GM12873 (cell line): ENCODE data around the gene MSH5.

Experiments
- TF ChIP-seq, protein P1 (sequence below): IDR thresholded peaks from 2 replicates; pipeline ENCODE4 v1.5.1; 2012; ENCODE audit warnings: low read depth, mild to moderate bottlenecking, moderate library complexity, low read length, control low read depth; ENCODE audit not compliant: insufficient read depth; ENCODE audit errors: missing control alignments

The MSH5 gene

DNA sequence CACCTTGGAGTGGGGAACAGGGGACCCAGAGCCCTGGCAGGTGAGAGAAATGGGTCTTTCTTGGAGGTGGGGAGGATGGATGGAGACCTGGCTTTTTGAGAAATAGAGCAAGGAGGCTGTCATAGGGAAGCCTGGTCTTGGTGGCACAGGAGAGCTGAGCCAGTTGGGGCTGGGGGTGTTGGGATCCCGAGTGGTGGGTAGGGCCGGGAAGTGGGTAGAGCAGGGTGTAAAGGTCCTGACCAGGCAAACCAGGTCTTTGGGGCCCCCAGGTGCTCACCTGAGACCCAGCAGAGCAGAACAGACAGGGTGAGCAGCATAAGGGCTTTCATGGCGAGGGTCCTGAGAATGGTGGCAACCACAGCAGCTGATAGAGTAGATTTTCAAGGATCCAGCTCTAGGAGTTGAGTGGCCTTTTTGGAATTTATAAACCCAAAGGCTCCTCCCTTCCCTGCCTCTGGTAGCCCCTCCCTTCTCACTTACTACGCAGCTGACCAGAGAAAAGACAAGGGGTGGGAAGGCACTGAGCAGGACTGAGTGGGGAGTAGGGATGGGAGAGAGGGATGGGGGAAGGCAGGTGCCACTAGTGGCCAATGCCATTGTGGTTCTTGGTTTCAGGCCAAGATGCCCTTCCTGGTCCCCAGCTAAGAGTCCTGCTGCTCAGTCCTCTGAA lies 18.3 kb upstream of the MSH5 start, which contains the start of gene LY6G6C:
TSS of gene LY6G6C (minus strand) at position 396 of the 670 bp plus-strand sequence. CDS start at position 329, 67 bp downstream.
- TF ChIP-seq, protein P1, sequence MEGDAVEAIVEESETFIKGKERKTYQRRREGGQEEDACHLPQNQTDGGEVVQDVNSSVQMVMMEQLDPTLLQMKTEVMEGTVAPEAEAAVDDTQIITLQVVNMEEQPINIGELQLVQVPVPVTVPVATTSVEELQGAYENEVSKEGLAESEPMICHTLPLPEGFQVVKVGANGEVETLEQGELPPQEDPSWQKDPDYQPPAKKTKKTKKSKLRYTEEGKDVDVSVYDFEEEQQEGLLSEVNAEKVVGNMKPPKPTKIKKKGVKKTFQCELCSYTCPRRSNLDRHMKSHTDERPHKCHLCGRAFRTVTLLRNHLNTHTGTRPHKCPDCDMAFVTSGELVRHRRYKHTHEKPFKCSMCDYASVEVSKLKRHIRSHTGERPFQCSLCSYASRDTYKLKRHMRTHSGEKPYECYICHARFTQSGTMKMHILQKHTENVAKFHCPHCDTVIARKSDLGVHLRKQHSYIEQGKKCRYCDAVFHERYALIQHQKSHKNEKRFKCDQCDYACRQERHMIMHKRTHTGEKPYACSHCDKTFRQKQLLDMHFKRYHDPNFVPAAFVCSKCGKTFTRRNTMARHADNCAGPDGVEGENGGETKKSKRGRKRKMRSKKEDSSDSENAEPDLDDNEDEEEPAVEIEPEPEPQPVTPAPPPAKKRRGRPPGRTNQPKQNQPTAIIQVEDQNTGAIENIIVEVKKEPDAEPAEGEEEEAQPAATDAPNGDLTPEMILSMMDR = no peak

DNA sequence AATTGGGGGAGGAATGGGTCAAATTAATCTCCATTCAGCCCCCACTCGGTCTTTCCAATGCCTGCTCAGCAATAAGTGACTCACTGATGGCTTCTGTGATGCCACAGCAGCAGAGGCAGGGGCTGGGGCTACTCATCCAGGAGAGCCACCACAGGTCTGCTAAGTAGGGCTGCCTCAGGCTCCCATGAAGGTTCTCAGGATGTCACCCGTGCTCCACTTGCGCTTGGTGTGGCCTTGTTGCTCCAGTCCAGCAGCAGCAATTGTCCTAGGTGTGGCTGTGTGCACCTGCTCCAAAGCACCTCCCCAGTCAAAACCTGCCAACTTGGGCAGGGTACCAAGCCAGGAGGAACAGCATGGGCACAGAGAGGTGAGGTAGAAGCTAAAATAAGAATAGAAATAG lies 17.6 kb upstream of the MSH5 start:
- TF ChIP-seq, protein P1 = no peak

DNA sequence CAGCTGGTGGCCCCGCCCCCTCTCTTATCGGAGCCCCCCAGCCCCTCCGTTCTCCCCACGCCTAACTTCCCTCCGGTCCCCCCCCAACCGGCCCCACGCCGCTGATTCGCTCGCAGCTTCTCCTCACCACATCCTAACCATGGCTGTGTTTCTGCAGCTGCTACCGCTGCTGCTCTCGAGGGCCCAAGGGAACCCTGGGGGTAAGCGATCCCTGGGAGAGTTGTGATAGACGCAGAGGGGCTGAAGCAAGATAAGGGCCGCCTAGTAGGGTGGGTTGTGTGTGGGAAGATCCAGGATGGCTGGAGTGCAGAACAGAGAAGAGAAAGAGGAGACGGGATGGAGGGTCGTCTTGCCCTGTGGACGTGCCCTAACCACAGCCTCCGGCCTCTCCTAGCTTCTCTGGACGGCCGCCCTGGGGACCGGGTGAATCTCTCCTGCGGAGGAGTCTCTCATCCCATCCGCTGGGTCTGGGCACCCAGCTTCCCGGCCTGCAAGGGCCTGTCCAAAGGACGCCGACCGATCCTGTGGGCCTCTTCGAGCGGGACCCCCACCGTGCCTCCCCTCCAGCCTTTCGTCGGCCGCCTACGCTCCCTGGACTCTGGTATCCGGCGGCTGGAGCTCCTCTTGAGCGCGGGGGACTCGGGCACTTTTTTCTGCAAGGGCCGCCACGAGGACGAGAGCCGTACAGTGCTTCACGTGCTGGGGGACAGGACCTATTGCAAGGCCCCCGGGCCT lies 16.4 kb upstream of the MSH5 start, which contains the start of gene MPIG6B:
TSS of gene MPIG6B (plus strand) at position 129 of the 735 bp plus-strand sequence. CDS start at position 140, 11 bp downstream.
- TF ChIP-seq, protein P1 = no peak

DNA sequence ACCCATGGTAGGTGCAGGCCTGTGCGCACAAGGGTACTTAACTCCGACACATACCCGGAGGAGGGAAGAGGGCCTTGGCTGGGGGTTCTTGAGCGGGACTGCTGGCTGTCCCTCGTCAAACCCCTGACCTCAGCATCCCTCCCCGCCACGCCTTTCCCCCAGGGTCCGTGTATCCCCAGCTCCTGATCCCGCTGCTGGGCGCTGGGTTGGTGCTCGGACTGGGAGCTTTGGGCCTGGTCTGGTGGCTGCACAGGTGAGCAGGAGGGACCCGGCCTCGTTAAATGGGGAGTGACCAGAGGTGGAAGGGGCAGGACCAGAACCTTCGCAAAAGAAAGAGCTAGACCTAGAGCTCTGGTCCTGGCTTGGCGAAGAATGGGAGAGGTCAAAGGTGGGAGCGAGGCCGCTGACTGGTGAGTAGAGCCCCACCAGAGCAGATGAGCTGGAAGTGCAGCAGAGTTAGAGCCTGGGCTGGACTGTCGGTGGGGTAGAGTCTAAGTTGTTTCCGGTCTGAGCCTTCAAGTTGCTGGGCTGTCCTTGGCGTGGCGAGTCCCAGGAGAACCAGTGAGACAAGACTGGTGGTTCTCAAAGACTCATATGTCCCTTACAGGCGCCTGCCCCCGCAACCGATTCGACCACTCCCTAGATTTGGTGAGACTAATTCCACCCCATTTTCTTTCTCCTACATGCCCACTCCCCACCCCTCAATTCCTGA lies 15.7 kb upstream of the MSH5 start:
- TF ChIP-seq, protein P1 = no peak

DNA sequence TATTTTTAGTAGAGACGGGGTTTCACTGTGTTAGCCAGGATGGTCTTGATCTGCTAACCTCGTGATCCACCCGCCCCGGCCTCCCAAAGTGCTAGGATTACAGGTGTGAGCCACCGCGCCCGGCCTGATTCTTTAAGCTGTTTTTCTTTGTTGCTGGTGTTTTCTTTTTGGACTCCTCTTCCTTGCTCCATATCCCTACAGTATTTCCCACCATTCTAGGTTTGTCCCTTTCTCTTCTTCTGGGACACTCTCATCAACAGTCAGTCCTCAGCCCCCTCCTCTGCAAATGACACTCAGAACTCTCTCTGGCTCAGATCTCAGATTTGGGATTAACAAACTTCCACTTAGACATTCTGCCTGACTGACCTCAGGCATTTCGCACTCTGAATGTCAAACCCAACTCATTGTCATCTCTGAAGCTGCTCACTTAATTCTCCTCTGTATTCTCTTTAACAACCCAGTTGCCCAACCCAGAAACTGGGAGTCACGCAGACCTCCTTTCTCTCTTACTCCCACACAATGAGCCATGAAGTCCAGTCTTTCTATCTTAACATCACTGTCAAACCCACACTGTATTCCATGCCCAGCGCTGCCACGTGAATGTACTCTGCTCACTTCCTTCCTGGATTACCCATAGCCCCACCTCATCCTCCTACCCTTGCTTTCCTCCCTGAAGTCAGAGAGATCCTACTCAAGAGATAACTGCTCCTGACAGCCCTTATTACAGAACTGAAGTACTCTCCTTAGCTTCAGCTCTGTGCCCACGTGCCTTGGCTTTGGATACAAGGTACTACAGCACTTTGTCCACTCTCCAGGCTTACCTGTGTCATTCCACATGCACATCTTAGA lies 14.1 kb upstream of the MSH5 start:
- TF ChIP-seq, protein P1 = no peak

DNA sequence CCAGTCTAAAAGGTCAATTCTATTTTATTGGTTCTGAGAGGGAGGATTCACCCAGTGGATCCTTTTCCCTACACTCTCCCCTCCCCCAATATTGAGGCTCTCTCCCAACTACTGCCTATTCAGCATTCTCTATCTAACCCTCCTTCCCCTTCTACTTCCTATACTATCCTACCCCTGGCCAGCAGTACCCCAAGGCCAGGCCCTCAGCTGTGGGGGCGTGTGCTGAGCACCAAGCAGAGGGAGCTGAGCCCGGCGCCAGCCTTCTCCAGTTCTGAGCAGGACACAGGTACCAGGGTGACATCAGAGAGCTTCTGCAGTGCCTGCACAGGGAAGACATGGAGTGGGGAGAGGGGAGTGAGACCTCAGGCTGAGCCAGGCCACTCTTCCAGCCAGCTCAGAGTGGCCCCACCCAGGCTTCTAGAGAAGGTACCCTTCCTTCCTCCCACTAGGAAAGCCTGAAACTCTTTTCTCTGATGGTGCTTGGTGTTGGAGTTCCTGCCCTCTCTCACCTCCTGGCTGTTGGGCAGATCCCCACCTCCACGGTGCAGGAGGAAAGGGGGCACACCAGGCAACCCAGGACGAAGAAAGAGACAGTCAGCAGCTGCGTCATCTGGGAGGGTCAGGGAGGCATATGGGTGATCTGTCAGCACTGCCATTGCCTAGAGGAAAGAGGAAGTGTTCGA lies 12.6 kb upstream of the MSH5 start:
- TF ChIP-seq, protein P1 = no peak
